22Rv1 (cell line): ENCODE measurements around the gene DPP4.

Experiments used
- H3K27ac ChIP-seq: fragments of 450-650 bp; 2 replicates; pipeline ENCODE4 v1.5.1; 2017
- ZFX ChIP-seq: fragments of 450-650 bp; IDR thresholded peaks from 2 replicates; pipeline ENCODE4 v1.6.1; 2017; ENCODE audit warnings: antibody characterized with exemption, borderline replicate concordance
- TF ChIP-seq, protein P1 (sequence below): fragments of 450-650 bp; IDR thresholded peaks from 2 replicates; pipeline ENCODE4 v1.5.1; 2017; ENCODE audit warnings: mild to moderate bottlenecking

The DPP4 gene

DNA sequence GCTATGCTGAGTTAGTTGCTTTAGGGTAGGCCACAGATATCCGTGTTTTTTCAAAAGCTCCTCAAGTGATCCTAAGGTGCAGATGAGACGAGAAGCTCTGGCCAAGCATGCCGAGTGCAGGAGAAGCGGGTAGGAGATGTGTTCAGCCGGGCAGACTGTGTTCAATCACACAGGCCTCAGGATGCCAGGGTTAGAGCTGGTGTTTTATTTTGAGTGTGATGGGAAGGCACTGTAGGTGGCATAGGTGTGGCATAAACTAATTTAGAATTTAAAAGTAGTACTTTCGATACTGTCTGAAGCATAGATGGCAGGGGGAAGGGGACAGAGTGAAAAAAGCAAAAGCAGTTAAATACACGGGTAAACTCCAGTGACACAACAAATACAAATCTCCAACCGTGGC lies 30.9 kb downstream of the DPP4 start:
- no peak for TF ChIP-seq ZFX
- TF ChIP-seq, protein P1, sequence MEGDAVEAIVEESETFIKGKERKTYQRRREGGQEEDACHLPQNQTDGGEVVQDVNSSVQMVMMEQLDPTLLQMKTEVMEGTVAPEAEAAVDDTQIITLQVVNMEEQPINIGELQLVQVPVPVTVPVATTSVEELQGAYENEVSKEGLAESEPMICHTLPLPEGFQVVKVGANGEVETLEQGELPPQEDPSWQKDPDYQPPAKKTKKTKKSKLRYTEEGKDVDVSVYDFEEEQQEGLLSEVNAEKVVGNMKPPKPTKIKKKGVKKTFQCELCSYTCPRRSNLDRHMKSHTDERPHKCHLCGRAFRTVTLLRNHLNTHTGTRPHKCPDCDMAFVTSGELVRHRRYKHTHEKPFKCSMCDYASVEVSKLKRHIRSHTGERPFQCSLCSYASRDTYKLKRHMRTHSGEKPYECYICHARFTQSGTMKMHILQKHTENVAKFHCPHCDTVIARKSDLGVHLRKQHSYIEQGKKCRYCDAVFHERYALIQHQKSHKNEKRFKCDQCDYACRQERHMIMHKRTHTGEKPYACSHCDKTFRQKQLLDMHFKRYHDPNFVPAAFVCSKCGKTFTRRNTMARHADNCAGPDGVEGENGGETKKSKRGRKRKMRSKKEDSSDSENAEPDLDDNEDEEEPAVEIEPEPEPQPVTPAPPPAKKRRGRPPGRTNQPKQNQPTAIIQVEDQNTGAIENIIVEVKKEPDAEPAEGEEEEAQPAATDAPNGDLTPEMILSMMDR: no peak

DNA sequence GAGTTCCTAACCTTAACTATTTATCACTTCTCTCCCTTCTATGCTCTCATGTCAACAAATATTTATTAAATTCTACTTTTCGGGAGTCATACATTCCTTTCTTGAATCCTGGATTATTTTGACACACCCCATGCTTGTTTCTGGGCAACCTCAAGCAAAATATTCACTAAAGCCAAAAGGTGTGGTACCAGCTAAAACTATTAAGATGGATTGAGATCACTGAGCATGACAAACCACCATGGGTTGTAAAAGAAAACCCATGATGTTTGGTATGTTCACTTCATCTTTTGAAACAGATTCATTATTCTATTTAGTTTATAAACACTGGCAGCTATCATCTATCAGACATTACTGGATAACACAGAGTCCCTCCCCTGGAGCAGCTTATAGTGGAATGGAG lies 32.5 kb downstream of the DPP4 start:
- no peak for TF ChIP-seq ZFX
- TF ChIP-seq, protein P1: no peak
- no peak overlapping the region for H3K27ac ChIP-seq

More for the DNA sequence above, 30.9 kb downstream of the DPP4 start:
- no peak overlapping the region for H3K27ac ChIP-seq

DNA sequence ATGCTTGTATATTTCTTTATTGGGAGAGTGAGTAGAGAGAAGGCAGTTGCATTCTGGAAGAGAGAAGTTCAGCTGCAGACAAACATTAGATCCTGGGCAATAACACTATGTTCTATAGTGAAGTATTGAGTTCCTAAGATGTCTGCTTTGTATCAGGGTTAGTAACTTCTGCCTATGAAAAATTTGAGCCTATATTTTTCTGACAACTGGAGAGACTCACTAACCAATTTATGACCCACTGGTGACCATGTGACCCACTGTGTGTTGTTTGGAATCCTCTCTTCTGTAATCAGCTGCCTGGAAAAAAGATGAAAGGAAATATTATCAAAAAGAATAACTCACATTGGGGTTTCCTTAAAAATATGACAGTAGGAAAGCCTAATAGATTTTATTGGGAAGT lies 35.3 kb downstream of the DPP4 start:
- TF ChIP-seq, protein P1: no peak
- TF ChIP-seq ZFX: no peak
- no peak overlapping the region for H3K27ac ChIP-seq

DNA sequence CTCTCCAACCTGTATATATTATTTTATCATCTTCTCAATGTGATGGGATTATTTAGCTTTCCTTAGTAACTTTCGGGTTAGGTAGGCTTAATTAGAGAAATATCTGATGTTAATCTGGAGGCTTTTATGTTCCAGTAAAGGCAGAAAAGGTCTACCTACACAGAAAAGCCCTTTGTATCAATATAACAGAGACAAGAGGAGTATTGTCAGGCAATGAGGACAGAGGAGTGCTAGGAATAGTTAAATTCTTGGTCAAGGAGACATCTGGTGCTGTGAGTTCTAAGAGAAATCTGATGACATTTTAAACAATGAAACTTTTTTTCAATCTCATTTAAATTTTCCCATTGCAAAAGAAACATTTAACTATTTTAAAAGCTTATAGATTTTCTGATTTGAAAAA lies 36.1 kb downstream of the DPP4 start:
- no peak for TF ChIP-seq ZFX
- TF ChIP-seq, protein P1: no peak
- H3K27ac ChIP-seq: no peak overlapping the region

DNA sequence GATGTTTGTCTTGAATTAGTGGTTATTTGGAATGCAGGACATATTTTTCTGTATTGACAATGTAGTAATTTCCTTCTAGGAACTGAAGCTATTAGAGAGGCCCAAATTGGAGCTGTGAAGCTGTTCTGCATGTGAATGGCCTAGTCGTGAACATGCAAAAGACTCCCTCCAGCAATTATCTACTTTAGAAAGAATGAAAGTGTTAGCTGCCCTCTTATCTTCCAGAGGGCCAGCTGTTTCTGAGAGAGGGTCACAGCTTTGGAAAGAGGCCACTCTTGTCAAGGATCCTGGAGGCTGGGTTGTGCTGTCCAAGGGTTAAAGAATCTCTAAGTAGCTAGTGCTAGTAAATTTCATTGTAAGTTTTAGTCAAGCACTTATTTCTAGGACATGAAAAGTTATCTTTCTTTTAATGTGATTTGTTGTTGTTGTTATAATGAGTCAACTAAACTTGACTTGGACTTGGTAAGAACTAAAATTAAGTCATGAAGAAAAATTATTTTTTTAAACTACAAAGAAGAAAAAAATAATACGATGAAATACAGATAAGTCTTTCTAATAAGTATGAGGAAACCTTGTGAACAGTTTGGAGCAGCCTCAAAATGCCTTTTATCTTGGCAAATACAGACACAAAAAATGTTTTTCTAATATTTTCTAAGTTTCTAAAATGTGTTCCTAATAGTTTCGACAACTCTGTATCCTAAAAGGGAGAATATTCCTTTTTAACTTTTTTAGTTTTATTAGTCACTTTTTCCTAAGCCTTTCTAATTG lies 36.8 kb downstream of the DPP4 start:
- no peak for TF ChIP-seq ZFX
- TF ChIP-seq, protein P1: no peak
- H3K27ac ChIP-seq: no peak overlapping the region

DNA sequence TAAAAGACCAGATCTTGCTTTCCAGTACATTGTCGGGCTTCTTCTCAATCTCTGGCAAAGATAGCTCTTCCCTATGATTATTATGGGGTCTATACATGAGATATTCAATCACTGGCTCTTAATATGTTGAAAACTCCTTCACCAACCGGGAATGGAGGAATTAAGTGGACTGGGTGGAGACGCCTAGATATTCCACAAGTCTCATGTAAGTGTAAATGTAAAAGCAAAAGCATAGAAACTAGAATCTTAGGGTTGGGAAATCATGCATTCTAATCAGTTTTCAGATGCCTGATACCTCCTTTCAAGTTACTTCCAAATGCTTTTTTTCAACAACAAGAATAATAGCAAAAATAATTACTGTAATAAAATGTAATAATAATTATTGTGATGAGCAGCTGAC lies 38.0 kb downstream of the DPP4 start:
- TF ChIP-seq ZFX: no peak
- TF ChIP-seq, protein P1: no peak
- no peak overlapping the region for H3K27ac ChIP-seq

DNA sequence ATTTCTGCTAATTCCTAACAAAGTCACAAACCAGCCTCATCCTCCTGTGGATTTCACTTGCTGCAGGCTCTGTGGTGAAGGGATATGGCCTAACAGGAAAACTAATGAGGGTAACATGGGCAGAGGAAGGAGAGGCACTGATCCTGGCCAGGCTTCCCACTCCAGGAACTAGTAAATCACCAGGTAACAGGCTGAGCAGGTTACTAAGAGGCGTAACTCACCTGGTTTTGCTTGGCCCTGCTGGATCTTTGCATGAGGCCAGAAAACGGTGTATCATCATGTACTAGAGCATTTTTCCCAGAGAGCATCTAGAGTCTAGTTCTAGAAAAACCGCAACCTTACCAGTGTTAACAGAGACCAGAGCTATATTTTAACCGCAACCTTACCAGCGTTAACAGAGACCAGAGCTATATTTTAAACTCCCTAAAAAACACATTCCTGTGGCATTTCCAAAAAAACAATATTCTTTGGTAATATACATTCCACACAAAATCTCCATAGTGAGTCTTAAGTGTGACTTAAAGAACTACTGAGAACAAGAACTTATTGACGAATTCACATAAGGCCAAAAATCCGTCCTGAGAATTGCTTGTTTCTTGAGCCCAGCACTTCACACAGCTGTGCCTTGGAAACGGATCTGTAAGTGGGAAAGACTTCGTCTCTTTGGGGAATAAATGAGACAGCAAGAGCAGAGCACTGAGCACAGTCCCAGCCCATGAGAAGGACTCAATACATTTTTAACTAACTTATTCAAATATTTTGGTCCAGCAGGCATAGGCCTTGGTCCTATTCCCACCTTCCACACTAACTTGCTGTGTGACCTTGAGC lies 43.4 kb downstream of the DPP4 start:
- no peak overlapping the region for H3K27ac ChIP-seq
- TF ChIP-seq, protein P1: no peak
- no peak for TF ChIP-seq ZFX
